GM13977 (cell line): Measurements from ENCODE around the gene ARL5C.

Source experiments
- DNase-seq: peaks from one replicate; pipeline ENCODE4 v3.0.0; 2012; ENCODE audit warnings: low spot score
- in situ Hi-C: fragments of 300-500 bp; cut with MboI; formaldehyde crosslinking; loops from one replicate; pipeline ENCODE4 v1.12.0; 2022; ENCODE audit warnings: low sequenced_read_pairs, low pct_unique_long_range_greater_than_20kb, mixed read lengths, inconsistent platforms; ENCODE audit not compliant: unreplicated experiment
- TF ChIP-seq, protein P1 (sequence below): IDR thresholded peaks from 2 replicates; pipeline ENCODE4 v1.5.1; 2012; ENCODE audit warnings: mild to moderate bottlenecking, control low read depth; ENCODE audit not compliant: insufficient read depth; ENCODE audit errors: extremely low read depth, missing control alignments

The ARL5C gene, protein sequence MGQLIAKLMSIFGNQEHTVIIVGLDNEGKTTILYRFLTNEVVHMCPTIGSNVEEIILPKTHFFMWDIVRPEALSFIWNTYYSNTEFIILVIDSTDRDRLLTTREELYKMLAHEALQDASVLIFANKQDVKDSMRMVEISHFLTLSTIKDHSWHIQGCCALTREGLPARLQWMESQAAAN

DNA sequence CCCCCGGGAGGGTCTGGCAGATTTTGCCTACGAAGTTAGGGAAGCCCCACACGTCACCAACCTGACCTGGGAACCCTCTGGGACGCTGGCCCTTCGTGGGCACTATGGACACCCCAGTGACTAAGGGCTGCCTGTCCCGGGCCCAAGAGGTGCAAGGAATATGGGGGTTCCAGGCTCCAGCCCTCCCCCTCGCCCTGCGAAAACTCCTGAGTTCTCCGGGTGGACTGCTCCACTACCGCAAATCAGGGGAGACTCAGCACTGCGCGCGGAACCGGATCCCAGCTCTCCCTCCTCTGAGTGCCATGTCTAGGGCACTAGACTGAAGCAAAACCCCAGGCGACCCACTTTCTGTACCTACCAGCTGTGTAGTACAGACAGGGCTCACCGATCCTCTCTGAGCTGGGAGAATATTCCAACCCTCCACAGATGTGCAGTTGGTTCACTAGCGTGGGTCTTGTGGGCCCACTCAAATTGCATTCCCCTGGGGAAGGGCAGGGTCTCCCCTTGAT, at the start of gene ARL5C:
ARL5C (minus strand) TSS at position 321 of the 509 bp plus-strand sequence. CDS start 401 bp downstream, outside the sequence.
- no peak for DNase-seq
- in situ Hi-C loops, result no loop called here
- TF ChIP-seq, protein P1, sequence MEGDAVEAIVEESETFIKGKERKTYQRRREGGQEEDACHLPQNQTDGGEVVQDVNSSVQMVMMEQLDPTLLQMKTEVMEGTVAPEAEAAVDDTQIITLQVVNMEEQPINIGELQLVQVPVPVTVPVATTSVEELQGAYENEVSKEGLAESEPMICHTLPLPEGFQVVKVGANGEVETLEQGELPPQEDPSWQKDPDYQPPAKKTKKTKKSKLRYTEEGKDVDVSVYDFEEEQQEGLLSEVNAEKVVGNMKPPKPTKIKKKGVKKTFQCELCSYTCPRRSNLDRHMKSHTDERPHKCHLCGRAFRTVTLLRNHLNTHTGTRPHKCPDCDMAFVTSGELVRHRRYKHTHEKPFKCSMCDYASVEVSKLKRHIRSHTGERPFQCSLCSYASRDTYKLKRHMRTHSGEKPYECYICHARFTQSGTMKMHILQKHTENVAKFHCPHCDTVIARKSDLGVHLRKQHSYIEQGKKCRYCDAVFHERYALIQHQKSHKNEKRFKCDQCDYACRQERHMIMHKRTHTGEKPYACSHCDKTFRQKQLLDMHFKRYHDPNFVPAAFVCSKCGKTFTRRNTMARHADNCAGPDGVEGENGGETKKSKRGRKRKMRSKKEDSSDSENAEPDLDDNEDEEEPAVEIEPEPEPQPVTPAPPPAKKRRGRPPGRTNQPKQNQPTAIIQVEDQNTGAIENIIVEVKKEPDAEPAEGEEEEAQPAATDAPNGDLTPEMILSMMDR, result no peak

DNA sequence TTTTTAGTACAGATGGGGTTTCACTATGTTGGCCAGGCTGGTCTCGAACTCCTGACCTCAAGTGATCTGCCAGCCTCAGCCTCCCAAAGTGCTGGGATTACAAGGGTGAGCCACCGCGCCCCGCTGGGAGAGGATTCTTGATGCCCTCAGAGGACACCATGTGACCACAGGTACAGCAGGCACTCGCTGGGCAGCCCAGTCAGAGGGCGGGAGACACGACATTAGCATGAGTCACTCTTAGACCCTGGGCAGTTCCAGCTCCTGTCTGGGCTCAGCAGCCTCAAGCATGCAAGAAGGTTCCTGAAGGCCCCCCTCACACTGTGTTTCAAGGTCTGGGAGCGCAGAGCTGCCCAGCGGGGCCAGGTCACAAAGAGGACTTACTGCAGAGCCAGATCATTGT, 47.9 kb upstream of the ARL5C start:
- in situ Hi-C loops, result no loop called here
- no peak for DNase-seq
- TF ChIP-seq, protein P1, result no peak

DNA sequence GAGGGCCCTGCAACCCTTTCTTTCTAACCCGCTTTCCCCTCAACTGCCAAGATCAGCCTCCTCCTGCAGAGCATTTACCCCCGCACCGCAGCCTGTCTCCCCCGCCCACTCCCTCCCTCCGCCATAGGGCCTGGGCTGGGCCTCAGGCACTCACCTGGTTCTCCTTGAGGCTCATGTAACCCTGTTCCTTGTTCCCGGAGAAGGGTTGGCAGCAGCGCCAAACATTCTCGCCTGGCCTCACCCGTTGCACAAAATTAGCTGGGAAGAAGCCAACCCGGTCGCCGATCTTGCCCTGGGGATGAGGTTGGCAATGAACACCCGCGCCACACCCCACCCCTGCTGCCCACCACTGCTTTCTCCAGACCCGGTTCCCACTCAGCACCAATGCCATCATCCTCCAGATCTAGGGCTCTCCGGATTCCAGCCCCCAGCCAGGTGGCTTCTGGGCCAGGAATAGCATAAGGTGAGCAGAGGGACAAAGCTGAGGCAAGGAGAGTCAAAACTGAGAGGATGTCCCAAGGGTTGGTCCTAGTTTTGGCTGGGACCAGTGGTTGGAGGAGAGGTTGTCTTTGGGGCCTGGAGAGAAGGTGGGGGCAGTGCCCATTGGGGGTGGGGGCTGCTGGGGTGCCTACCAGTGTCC, 47.0 kb upstream of the ARL5C start:
- TF ChIP-seq, protein P1, result no peak
- in situ Hi-C loops, result no loop called here
- no peak for DNase-seq

DNA sequence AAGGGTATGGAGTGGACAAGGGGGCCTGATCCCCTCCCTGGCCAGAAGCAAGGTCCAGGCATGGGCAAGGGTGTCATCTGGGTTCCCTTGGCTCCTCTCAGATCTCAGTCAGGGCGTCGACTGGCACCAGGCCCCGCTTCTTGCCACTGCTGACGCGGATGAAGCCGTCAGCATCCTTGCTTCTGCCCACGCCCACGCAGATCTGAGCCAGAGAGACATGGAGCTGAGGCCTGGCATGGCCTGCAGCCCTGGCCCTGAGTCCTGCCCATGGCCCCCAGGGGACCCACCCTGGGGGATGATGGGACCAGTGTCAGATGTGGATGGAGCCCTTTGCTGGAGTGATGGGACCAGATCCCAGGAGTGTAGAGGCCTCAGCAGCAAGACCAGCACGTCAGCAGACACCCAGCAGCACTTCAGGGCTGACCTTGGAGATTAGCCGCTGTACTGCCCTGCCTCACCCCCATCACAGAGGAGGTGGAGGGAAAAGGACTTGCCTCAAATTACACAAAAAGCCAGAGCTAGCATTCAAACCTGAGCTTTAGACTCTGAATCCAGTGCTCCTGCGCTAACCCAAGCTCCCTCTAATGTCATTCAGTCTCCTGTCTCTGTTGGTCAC, 46.3 kb upstream of the ARL5C start:
- in situ Hi-C loops, result no loop called here
- no peak for DNase-seq
- TF ChIP-seq, protein P1, result no peak

GRCh38 chr17:39210093-39210434, 44.1 kb upstream of the ARL5C start:
- TF ChIP-seq, protein P1, result no peak
- in situ Hi-C loops, result no loop called here
- DNase-seq, result no peak

DNA sequence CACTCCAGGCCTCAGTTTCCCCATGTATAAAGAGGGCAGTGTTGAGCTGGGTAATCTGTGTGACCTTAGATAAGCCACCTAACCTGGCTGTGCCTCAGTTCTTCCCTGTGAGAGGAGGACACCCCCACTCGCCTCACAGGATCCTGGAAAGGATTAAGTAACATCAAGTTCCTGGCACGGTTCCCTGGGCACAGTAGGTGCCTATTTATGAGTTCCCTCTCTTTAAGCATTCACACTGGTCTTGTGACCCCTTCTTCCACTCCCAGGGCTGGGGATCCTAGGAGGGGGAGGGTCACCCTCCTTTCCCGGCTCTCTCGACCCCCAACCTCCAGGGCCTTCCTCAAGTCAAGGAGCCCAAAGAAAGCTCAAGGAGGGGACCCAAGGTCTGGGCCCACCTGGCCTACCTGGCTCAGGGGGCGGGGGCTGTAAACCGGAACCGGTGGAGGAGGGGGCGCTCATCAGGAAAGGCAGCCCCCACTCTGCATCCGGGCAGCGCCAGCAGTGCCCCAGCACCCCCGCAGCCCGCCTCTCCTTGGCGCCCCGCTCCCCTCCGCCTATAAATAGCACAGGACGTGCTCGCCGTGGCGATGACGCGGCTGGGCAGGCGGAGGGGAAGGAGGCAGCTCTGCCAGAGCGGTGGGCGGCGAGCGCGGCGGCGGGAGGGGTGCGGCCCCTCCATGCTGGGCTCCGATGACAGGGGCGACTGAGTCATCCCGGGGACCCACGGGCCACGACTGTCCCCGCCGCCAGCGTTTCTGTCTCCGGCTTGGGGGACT, 43.5 kb upstream of the ARL5C start:
- TF ChIP-seq, protein P1, result no peak
- DNase-seq, result no peak
- in situ Hi-C loops, result no loop called here
